H9 (cell line): ENCODE results near the gene CHID1. TPM values are rescaled to one million over a fixed set of nuclear protein-coding genes. Genes with fewer than 3 reads are reported as not detected.

Source experiments
- DNase-seq: peaks from one replicate; pipeline ENCODE4 v3.0.0-alpha.2; 2017
- H2AFZ ChIP-seq: one replicate; pipeline ENCODE4 v1.6.1; 2013; ENCODE audit warnings: mild to moderate bottlenecking, low read length, control low read depth, moderate library complexity
- H2AK5ac ChIP-seq: 2 replicates; pipeline ENCODE4 v1.6.1; 2013; ENCODE audit warnings: low read length, control low read depth, mixed read lengths; ENCODE audit not compliant: insufficient read length
- H2BK120ac ChIP-seq: one replicate; pipeline ENCODE4 v1.6.1; 2013; ENCODE audit warnings: low read depth, mild to moderate bottlenecking, low read length, control low read depth, inconsistent platforms; ENCODE audit not compliant: poor library complexity, severe bottlenecking
- H2BK12ac ChIP-seq: 2 replicates; pipeline ENCODE4 v1.6.1; 2013; ENCODE audit warnings: low read length, control low read depth, mixed read lengths, low read depth; ENCODE audit not compliant: insufficient read length
- H2BK15ac ChIP-seq: 2 replicates; pipeline ENCODE4 v1.6.1; 2013; ENCODE audit warnings: low read depth, low read length, control low read depth
- H2BK20ac ChIP-seq: one replicate; pipeline ENCODE4 v1.6.1; 2013; ENCODE audit warnings: low read depth, mild to moderate bottlenecking, low read length, control low read depth, inconsistent platforms; ENCODE audit not compliant: poor library complexity, severe bottlenecking
- H2BK5ac ChIP-seq: 2 replicates; pipeline ENCODE4 v1.6.1; 2013; ENCODE audit warnings: low read length, control low read depth, mixed read lengths; ENCODE audit not compliant: insufficient read length
- H3K14ac ChIP-seq: 2 replicates; pipeline ENCODE4 v1.6.1; 2013; ENCODE audit warnings: low read length, control low read depth; ENCODE audit not compliant: insufficient read depth
- H3K18ac ChIP-seq: 2 replicates; pipeline ENCODE4 v1.6.1; 2013; ENCODE audit warnings: low read depth, mild to moderate bottlenecking, mixed read lengths, low read length, control low read depth; ENCODE audit not compliant: insufficient read length
- H3K23ac ChIP-seq: 2 replicates; pipeline ENCODE4 v1.6.1; 2013; ENCODE audit warnings: low read length, control low read depth, mixed read lengths, low read depth; ENCODE audit not compliant: insufficient read length
- H3K23me2 ChIP-seq: 2 replicates; pipeline ENCODE4 v1.6.1; 2013; ENCODE audit warnings: low read depth, mild to moderate bottlenecking, mixed read lengths, low read length, control low read depth; ENCODE audit not compliant: insufficient read length, poor library complexity, severe bottlenecking
- H3K27ac ChIP-seq: 2 replicates; pipeline ENCODE4 v1.5.1; 2013; ENCODE audit warnings: low read length, control low read depth, mixed read lengths, low read depth; ENCODE audit not compliant: insufficient read length
- H3K27me3 ChIP-seq: 2 replicates; pipeline ENCODE4 v1.6.1; 2013; ENCODE audit warnings: low read length, control low read depth, inconsistent platforms; ENCODE audit not compliant: insufficient read depth
- H3K4ac ChIP-seq: 2 replicates; pipeline ENCODE4 v1.6.1; 2013; ENCODE audit warnings: low read depth, mild to moderate bottlenecking, control low read depth, inconsistent platforms, low read length, moderate library complexity
- H3K4me1 ChIP-seq: 2 replicates; pipeline ENCODE4 v1.6.1; 2013; ENCODE audit warnings: low read length, control low read depth, inconsistent platforms; ENCODE audit not compliant: insufficient read depth
- H3K4me2 ChIP-seq: 2 replicates; pipeline ENCODE4 v1.6.1; 2013; ENCODE audit warnings: low read length, control low read depth, mixed read lengths; ENCODE audit not compliant: insufficient read length, insufficient read depth
- H3K56ac ChIP-seq: 2 replicates; pipeline ENCODE4 v1.6.1; 2013; ENCODE audit warnings: low read depth, mild to moderate bottlenecking, mixed read lengths, low read length, control low read depth; ENCODE audit not compliant: insufficient read length
- H3K79me1 ChIP-seq: 2 replicates; pipeline ENCODE4 v1.6.1; 2013; ENCODE audit warnings: low read depth, mild to moderate bottlenecking, moderate library complexity, low read length, control low read depth, inconsistent platforms; ENCODE audit not compliant: insufficient read depth, poor library complexity, severe bottlenecking
- H3K79me2 ChIP-seq: 2 replicates; pipeline ENCODE4 v1.6.1; 2013; ENCODE audit warnings: low read length, control low read depth, inconsistent platforms; ENCODE audit not compliant: insufficient read depth
- H3K9ac ChIP-seq: 2 replicates; pipeline ENCODE4 v1.6.1; 2013; ENCODE audit warnings: low read length, control low read depth, mixed read lengths; ENCODE audit not compliant: insufficient read length; ENCODE audit errors: extremely low read depth
- H3K9me3 ChIP-seq: one replicate; pipeline ENCODE4 v1.6.1; 2013; ENCODE audit warnings: low read depth, low read length, inconsistent platforms; ENCODE audit not compliant: control insufficient read depth
- H3T11ph ChIP-seq: one replicate; pipeline ENCODE4 v1.6.1; 2013; ENCODE audit warnings: mild to moderate bottlenecking, low read length, control low read depth, inconsistent platforms
- H4K20me1 ChIP-seq: one replicate; pipeline ENCODE4 v1.6.1; 2013; ENCODE audit not compliant: control insufficient read depth, insufficient read length, insufficient read depth
- H4K5ac ChIP-seq: 2 replicates; pipeline ENCODE4 v1.6.1; 2013; ENCODE audit warnings: low read depth, mild to moderate bottlenecking, mixed read lengths, low read length, control low read depth; ENCODE audit not compliant: insufficient read length
- H4K8ac ChIP-seq: replicated peaks from 2 replicates; pipeline ENCODE4 v1.6.1; 2013; ENCODE audit warnings: low read length, control low read depth, mixed read lengths, low read depth; ENCODE audit not compliant: insufficient read length
- H4K91ac ChIP-seq: 2 replicates; pipeline ENCODE4 v1.6.1; 2013; ENCODE audit warnings: low read depth, mild to moderate bottlenecking, moderate library complexity, mixed read lengths, low read length, control low read depth; ENCODE audit not compliant: insufficient read length
- H3K27ac Mint-ChIP-seq, 3 experiments: 2 replicates in 2 of 3; 3 replicates in 1 of 3; pipeline ENCODE4 v1.8.0; 2020 to 2021; ENCODE audit warnings: mixed read lengths in 3 of 3, mild to moderate bottlenecking in 1 of 3, moderate library complexity in 1 of 3
- H3K27me3 Mint-ChIP-seq: 2 replicates; pipeline ENCODE4 v1.8.0; 2021; ENCODE audit warnings: low read depth, mild to moderate bottlenecking, moderate library complexity, mixed read lengths
- H3K36me3 Mint-ChIP-seq, 3 experiments: 2 replicates in 2 of 3; 3 replicates in 1 of 3; pipeline ENCODE4 v1.8.0; 2020 to 2021; ENCODE audit warnings: low read depth in 3 of 3, mixed read lengths in 3 of 3; ENCODE audit not compliant: insufficient read depth in 1 of 3
- H3K4me1 Mint-ChIP-seq, 2 experiments: 2 replicates each; pipeline ENCODE4 v1.8.0; 2020; ENCODE audit warnings: mixed read lengths in 2 of 2
- H3K4me3 Mint-ChIP-seq, 2 experiments: 2 replicates in 1 of 2; 3 replicates in 1 of 2; pipeline ENCODE4 v1.8.0; 2020 to 2021; ENCODE audit warnings: mild to moderate bottlenecking in 2 of 2, mixed read lengths in 2 of 2, moderate library complexity in 1 of 2
- H3K9me3 Mint-ChIP-seq, 2 experiments: 2 replicates in 1 of 2; 3 replicates in 1 of 2; pipeline ENCODE4 v1.8.0; 2020; ENCODE audit warnings: mild to moderate bottlenecking in 2 of 2, mixed read lengths in 2 of 2, moderate library complexity in 1 of 2
- WGBS: extraction: QIAGEN DNeasy Blood & Tissue Kit; methylation state at CpG from one replicate; pipeline ENCODE4 v1.1.7; 2013; ENCODE audit warnings: missing lambda C conversion rate, low lambda C conversion rate, mixed read lengths; ENCODE audit not compliant: insufficient read length; ENCODE audit errors: extremely low coverage; 5-methylcytosine and 5-hydroxymethylcytosine counted together
- total RNA-seq: library from RNA; stranded (reverse); gene quantifications from 2 replicates; pipeline ENCODE4 v1.2.1, GENCODE V29; 2021
- TF ChIP-seq, protein P1 (sequence below): fragments of 200-600 bp; sonication (generic); conservative IDR thresholded peaks from 3 replicates; pipeline ENCODE4 v1.8.0; 2021; ENCODE audit warnings: antibody characterized with exemption, mild to moderate bottlenecking

The CHID1 gene
- total RNA-seq, 1 experiment from 2014 or later: 89.4 TPM

DNA sequence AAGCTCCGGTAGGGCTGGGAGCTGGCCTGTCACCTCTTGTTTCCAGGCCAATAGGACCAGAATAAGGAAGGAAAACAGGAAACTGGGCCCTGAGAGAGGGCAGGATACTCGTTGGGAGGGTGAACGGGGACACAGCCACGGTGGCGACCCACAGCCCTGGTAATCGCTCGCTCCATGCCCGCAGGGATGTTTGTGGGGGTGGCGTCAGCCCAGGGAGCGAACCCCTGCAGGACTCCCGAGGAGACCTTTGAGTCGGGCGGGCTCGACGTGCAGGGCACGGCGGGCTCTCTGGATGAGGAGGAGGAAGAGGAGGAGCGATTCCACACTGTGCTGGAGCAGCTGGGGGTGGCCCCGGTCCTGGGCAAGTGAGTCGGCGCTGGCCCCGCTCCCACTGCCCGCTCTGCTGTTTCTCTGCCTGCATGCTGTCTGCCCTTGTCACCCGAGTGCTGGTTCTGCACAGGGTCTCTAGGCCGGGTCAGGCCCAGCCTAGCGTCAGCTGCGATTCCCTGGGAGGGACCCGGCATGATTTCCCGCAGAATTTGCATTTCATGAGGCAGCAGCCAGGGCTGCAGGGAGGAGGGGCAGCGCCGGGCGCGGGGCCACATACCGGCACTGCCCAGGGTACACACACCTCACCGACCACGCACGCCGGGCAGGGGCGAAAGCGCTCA lies 81.3 kb downstream of the CHID1 start:
- Histone ChIP-seq H3K9me3 (no peaks in the 10 kb centered on the region), H2BK5ac (no peak overlapping the region), H4K91ac (no peak overlapping the region), H2BK120ac (no peak overlapping the region), H3K9ac (no peak overlapping the region), H3K27me3 (peaks cover 9% of the 10 kb centered on the region; the same call in 1 of the 2 replicates), H4K5ac (no peak overlapping the region), H3K4me2 (peak overlapping the region; percentile 56), H3K56ac (no peak overlapping the region), H3K4ac (no peak overlapping the region), H2AK5ac (no peak overlapping the region), H4K20me1 (no peaks in the 10 kb centered on the region), H3T11ph (no peak overlapping the region), H4K8ac (no peak overlapping the region), H2BK12ac (no peak overlapping the region), H3K79me2 (no peaks in the 10 kb centered on the region), H2BK15ac (no peak overlapping the region), H3K23me2 (peaks cover 32% of the 10 kb centered on the region), H3K23ac (no peak overlapping the region), H3K14ac (no peak overlapping the region), H3K27ac (no peak overlapping the region), H3K79me1 (no peaks in the 10 kb centered on the region), H2AFZ (no peak overlapping the region), H3K4me1 (no peaks in the 10 kb centered on the region; the same call in 1 of the 2 replicates), H3K18ac (no peak overlapping the region), H2BK20ac (no peak overlapping the region)
- H3K9me3 Mint-ChIP-seq: no peaks in the 10 kb centered on the region
- WGBS: no CpG with 5 or more reads among the region's 40 CpGs
- H3K4me3 Mint-ChIP-seq: peak overlapping the region; percentile 64 to 80
- TF ChIP-seq, protein P1, sequence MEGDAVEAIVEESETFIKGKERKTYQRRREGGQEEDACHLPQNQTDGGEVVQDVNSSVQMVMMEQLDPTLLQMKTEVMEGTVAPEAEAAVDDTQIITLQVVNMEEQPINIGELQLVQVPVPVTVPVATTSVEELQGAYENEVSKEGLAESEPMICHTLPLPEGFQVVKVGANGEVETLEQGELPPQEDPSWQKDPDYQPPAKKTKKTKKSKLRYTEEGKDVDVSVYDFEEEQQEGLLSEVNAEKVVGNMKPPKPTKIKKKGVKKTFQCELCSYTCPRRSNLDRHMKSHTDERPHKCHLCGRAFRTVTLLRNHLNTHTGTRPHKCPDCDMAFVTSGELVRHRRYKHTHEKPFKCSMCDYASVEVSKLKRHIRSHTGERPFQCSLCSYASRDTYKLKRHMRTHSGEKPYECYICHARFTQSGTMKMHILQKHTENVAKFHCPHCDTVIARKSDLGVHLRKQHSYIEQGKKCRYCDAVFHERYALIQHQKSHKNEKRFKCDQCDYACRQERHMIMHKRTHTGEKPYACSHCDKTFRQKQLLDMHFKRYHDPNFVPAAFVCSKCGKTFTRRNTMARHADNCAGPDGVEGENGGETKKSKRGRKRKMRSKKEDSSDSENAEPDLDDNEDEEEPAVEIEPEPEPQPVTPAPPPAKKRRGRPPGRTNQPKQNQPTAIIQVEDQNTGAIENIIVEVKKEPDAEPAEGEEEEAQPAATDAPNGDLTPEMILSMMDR: no peak
- no peak overlapping the region for H3K27ac Mint-ChIP-seq
- H3K36me3 Mint-ChIP-seq: peaks cover 4 to 10% (median 7%) of the 10 kb centered on the region in 3 experiments; a peak in 6 of 7 replicates
- H3K27me3 Mint-ChIP-seq: peaks cover 36% of the 10 kb centered on the region
- H3K4me1 Mint-ChIP-seq: peaks cover 37 to 52% of the 10 kb centered on the region in 2 experiments
- DNase-seq: peak; percentile 58
